ENCODE results near the gene BMP5.

GRCh38 chr6:55822815-55823214, 52.6 kb downstream of the BMP5 start:
- TF ChIP-seq CTCF (IDR thresholded peaks at IDR 0.05; ENCODE audit: insufficient read depth, low read depth, low read length), result no peak
- no peak for TF ChIP-seq EZH2 (IDR thresholded peaks at IDR 0.05; ENCODE audit: insufficient read depth, low read length)
